ENCODE results near the gene MYRFL.

MYRFL gene

DNA sequence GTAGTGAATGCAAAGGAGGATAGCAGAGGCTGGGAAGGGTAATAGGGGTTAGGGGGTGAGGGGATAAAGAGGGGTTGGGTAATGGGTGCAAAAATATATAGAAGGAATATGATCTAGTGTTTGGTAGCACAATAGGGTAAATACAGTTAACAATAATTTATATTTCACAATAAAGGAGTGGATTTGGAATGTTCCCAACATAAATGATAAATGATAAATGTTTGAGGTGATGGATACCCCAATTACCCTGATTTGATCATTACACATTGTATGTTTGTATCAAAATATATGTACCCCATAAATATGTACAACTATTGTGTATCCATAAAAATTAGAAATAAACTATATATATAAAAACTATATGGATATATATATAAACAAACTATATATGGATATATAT, 999 bp upstream of the MYRFL start:
- no peaks in the 10 kb centered on the region for H3K79me2 ChIP-seq (ENCODE audit: control insufficient read depth, low read length)
- H4K20me1 ChIP-seq (ENCODE audit: control insufficient read depth, insufficient read depth, low read depth, low read length): no peaks in the 10 kb centered on the region
- H3K9me2 ChIP-seq (replicated peaks; ENCODE audit: control insufficient read depth, low read length): no peaks in the 10 kb centered on the region
- H3F3A ChIP-seq (ENCODE audit: control insufficient read depth, insufficient read depth): no peaks in the 10 kb centered on the region
- no peak for TF ChIP-seq EZH2phosphoT487 (IDR thresholded peaks at IDR 0.05; ENCODE audit: borderline replicate concordance, low read length)
- TF ChIP-seq, protein P1, sequence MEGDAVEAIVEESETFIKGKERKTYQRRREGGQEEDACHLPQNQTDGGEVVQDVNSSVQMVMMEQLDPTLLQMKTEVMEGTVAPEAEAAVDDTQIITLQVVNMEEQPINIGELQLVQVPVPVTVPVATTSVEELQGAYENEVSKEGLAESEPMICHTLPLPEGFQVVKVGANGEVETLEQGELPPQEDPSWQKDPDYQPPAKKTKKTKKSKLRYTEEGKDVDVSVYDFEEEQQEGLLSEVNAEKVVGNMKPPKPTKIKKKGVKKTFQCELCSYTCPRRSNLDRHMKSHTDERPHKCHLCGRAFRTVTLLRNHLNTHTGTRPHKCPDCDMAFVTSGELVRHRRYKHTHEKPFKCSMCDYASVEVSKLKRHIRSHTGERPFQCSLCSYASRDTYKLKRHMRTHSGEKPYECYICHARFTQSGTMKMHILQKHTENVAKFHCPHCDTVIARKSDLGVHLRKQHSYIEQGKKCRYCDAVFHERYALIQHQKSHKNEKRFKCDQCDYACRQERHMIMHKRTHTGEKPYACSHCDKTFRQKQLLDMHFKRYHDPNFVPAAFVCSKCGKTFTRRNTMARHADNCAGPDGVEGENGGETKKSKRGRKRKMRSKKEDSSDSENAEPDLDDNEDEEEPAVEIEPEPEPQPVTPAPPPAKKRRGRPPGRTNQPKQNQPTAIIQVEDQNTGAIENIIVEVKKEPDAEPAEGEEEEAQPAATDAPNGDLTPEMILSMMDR (IDR thresholded peaks at IDR 0.05; ENCODE audit: low read depth, low read length, poor library complexity, severe bottlenecking): no peak
- no peaks in the 10 kb centered on the region for H3K4me1 ChIP-seq (ENCODE audit: control insufficient read depth, low read length)
- no peaks in the 10 kb centered on the region for H3K9me3 ChIP-seq (ENCODE audit: control insufficient read depth, insufficient read depth, low read length)
- no peak overlapping the region for H3K4me3 ChIP-seq (ENCODE audit: low read length)
- no peaks in the 10 kb centered on the region for H3K36me3 ChIP-seq (ENCODE audit: control insufficient read depth, low read length)
- peaks cover 4% of the 10 kb centered on the region; the same call in 1 of the 2 replicates for H3K27me3 ChIP-seq (ENCODE audit: control insufficient read depth, low read length)
- H3K27ac ChIP-seq (ENCODE audit: low read depth, low read length): no peak overlapping the region
- H3K4me2 ChIP-seq (ENCODE audit: low read length): no peak overlapping the region

DNA sequence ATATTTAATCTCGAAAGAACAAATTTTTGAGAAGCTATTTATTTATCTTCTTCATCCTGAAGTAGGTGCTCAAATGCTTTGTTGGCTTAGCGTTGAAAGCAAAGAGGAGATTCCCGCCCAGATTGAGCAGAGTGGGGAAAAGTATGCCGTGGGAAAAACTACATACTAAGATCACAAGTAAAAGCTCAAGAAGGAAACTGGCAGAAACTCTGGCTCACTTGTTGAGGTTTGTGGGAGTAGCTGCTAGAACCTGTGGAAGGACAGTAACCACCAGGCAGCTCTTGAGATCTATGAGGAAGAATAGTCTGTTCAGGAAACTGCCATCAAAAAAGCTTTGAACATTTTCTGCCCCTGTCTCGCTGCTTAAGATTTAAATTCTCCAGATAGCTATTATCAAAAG, 3.9 kb downstream of the MYRFL start:
- H3K4me1 ChIP-seq (ENCODE audit: control insufficient read depth, low read length): no peaks in the 10 kb centered on the region
- H3K27me3 ChIP-seq (ENCODE audit: control insufficient read depth, low read length): peaks cover 11% of the 10 kb centered on the region
- H3K4me2 ChIP-seq (ENCODE audit: low read length): no peak overlapping the region
- no peak overlapping the region for H3K4me3 ChIP-seq (ENCODE audit: low read length)
- no peaks in the 10 kb centered on the region for H3K79me2 ChIP-seq (ENCODE audit: control insufficient read depth, low read length)
- no peak overlapping the region for H3K27ac ChIP-seq (ENCODE audit: low read depth, low read length)
- TF ChIP-seq, protein P1 (IDR thresholded peaks at IDR 0.05; ENCODE audit: low read depth, low read length, poor library complexity, severe bottlenecking): no peak
- TF ChIP-seq EZH2phosphoT487 (IDR thresholded peaks at IDR 0.05; ENCODE audit: borderline replicate concordance, low read length): no peak
- no peaks in the 10 kb centered on the region for H3F3A ChIP-seq (ENCODE audit: control insufficient read depth, insufficient read depth)
- H3K9me3 ChIP-seq (ENCODE audit: control insufficient read depth, insufficient read depth, low read length): no peaks in the 10 kb centered on the region
- no peaks in the 10 kb centered on the region for H4K20me1 ChIP-seq (ENCODE audit: control insufficient read depth, insufficient read depth, low read depth, low read length)
- no peaks in the 10 kb centered on the region for H3K9me2 ChIP-seq (replicated peaks; ENCODE audit: control insufficient read depth, low read length)
- no peaks in the 10 kb centered on the region for H3K36me3 ChIP-seq (ENCODE audit: control insufficient read depth, low read length)

DNA sequence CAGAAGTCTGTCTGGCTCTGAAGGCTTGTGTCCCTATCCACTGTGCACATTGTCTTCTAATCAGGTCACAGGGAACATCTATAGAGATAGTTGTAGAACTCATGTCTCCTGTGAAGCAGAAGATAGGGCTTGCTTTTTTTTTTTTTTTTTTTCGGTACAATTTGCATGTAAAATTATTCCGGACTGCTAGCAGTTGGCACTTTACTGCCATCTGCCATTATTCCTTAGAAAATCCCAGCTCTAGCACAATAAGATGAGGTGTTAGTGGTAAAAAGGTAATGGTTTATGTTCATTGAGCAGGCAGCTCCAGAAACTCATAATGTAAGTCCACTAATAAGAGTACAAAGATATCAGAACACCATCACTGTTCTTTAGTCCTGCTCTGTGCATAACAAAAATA, 8.7 kb downstream of the MYRFL start:
- TF ChIP-seq, protein P1 (IDR thresholded peaks at IDR 0.05; ENCODE audit: low read depth, low read length, poor library complexity, severe bottlenecking): no peak
- TF ChIP-seq EZH2phosphoT487 (IDR thresholded peaks at IDR 0.05; ENCODE audit: borderline replicate concordance, low read length): no peak
- Histone ChIP-seq H3K79me2 (ENCODE audit: control insufficient read depth, low read length) (no peaks in the 10 kb centered on the region), H4K20me1 (ENCODE audit: control insufficient read depth, insufficient read depth, low read depth, low read length) (no peaks in the 10 kb centered on the region), H3K4me2 (ENCODE audit: low read length) (no peak overlapping the region), H3K27ac (ENCODE audit: low read depth, low read length) (no peak overlapping the region), H3F3A (ENCODE audit: control insufficient read depth, insufficient read depth) (no peaks in the 10 kb centered on the region), H3K27me3 (ENCODE audit: control insufficient read depth, low read length) (peaks cover 14% of the 10 kb centered on the region), H3K36me3 (ENCODE audit: control insufficient read depth, low read length) (no peaks in the 10 kb centered on the region), H3K9me3 (ENCODE audit: control insufficient read depth, insufficient read depth, low read length) (no peaks in the 10 kb centered on the region), H3K4me1 (ENCODE audit: control insufficient read depth, low read length) (no peaks in the 10 kb centered on the region), H3K9me2 (replicated peaks; ENCODE audit: control insufficient read depth, low read length) (no peaks in the 10 kb centered on the region), H3K4me3 (ENCODE audit: low read length) (no peak overlapping the region)

DNA sequence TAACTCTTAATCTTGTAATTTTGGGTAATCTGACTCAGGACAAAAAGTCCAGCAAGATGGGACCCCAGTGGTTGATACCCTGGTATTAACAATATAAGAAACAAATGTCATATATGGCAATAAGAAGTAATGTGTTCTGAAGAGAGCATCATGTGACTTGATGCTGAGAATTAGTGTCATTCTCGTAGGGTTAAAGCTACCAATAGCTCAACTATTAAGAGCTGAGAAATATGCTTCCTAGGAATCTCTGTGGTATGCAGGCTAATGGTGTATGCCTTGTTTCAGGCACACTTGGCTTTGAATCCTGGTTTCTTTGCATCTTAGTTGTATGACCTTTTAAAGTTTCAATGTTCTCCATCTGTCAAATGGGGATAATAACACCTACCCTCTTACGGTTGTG, 9.1 kb downstream of the MYRFL start:
- TF ChIP-seq EZH2phosphoT487 (IDR thresholded peaks at IDR 0.05; ENCODE audit: borderline replicate concordance, low read length): no peak
- TF ChIP-seq, protein P1 (IDR thresholded peaks at IDR 0.05; ENCODE audit: low read depth, low read length, poor library complexity, severe bottlenecking): no peak
- Histone ChIP-seq H3F3A (ENCODE audit: control insufficient read depth, insufficient read depth) (no peaks in the 10 kb centered on the region), H3K4me3 (ENCODE audit: low read length) (no peak overlapping the region), H3K9me3 (ENCODE audit: control insufficient read depth, insufficient read depth, low read length) (no peaks in the 10 kb centered on the region), H3K79me2 (ENCODE audit: control insufficient read depth, low read length) (no peaks in the 10 kb centered on the region), H3K36me3 (ENCODE audit: control insufficient read depth, low read length) (no peaks in the 10 kb centered on the region), H4K20me1 (ENCODE audit: control insufficient read depth, insufficient read depth, low read depth, low read length) (no peaks in the 10 kb centered on the region), H3K4me2 (ENCODE audit: low read length) (no peak overlapping the region), H3K27ac (ENCODE audit: low read depth, low read length) (no peak overlapping the region), H3K27me3 (ENCODE audit: control insufficient read depth, low read length) (peaks cover 9% of the 10 kb centered on the region), H3K4me1 (ENCODE audit: control insufficient read depth, low read length) (no peaks in the 10 kb centered on the region), H3K9me2 (replicated peaks; ENCODE audit: control insufficient read depth, low read length) (no peaks in the 10 kb centered on the region)

All from DOHH2 (cell line).